HS-5 (cell line): ENCODE data around the gene PATJ.
"Not testable (repeated sequence)": the region's sequence is repeated elsewhere in the genome, so short reads cannot be mapped to it uniquely, and the experiment has no call there.

Experiments
- DNase-seq: peaks from one replicate; pipeline ENCODE4 v3.0.0-alpha.2; 2012; ENCODE audit warnings: low read depth

Gene PATJ

GRCh38 chr1:62092110-62092509 is 349.8 kb downstream of the PATJ start:
- no peak for DNase-seq

- no peak for DNase-seq
Measured at GRCh38 chr1:62093261-62093660, 351.0 kb downstream of the PATJ start.

- no peak for DNase-seq
Measured at GRCh38 chr1:62097464-62097863, 355.2 kb downstream of the PATJ start.

- no peak for DNase-seq
Measured at GRCh38 chr1:62100442-62100841, 358.2 kb downstream of the PATJ start.

- DNase-seq = no peak
Measured at GRCh38 chr1:62103846-62104245, 361.6 kb downstream of the PATJ start.

GRCh38 chr1:62107923-62108322 is 365.6 kb downstream of the PATJ start:
- DNase-seq = no peak

- DNase-seq = no peak
Measured at GRCh38 chr1:62109124-62109523, 366.8 kb downstream of the PATJ start.

- no peak for DNase-seq
Measured at GRCh38 chr1:62110198-62110817, 368.0 kb downstream of the PATJ start.

GRCh38 chr1:62111084-62111483 is 368.8 kb downstream of the PATJ start:
- DNase-seq = no peak

GRCh38 chr1:62113507-62113906 is 371.2 kb downstream of the PATJ start:
- DNase-seq = no peak

GRCh38 chr1:62117018-62117750 is 374.9 kb downstream of the PATJ start:
- DNase-seq = no peak

- DNase-seq = no peak
Measured at GRCh38 chr1:62126579-62127290, 384.5 kb downstream of the PATJ start.

GRCh38 chr1:62128745-62129144 is 386.5 kb downstream of the PATJ start:
- no peak for DNase-seq

- DNase-seq = no peak
Measured at GRCh38 chr1:62131093-62131725, 388.9 kb downstream of the PATJ start.

GRCh38 chr1:62138029-62138428 is 395.7 kb downstream of the PATJ start:
- DNase-seq = no peak

GRCh38 chr1:62139410-62139809 is 397.1 kb downstream of the PATJ start:
- no peak for DNase-seq

- DNase-seq = no peak
Measured at GRCh38 chr1:62140666-62141065, 398.4 kb downstream of the PATJ start.

GRCh38 chr1:62142496-62142895 is 400.2 kb downstream of the PATJ start:
- DNase-seq = no peak

GRCh38 chr1:62144238-62144831 is 402.1 kb downstream of the PATJ start:
- DNase-seq = no peak

- DNase-seq = no peak
Measured at GRCh38 chr1:62159940-62160348, 417.7 kb downstream of the PATJ start.

GRCh38 chr1:62161711-62162110 is 419.4 kb downstream of the PATJ start:
- no peak for DNase-seq

GRCh38 chr1:62170380-62170779 is 428.1 kb downstream of the PATJ start:
- not testable (repeated sequence) for DNase-seq
